ENCODE results near the gene FHAD1. TPM values are rescaled to one million over a fixed set of nuclear protein-coding genes. Genes with fewer than 3 reads are reported as not detected.

FHAD1 gene
- total RNA-seq, 2 donors from 2014 or later, result 0.27 to 6.5 TPM

- WGBS, result 86% methylated on average over 5 of the region's 5 CpGs
- intact Hi-C loops (cut with DNase I), result no loop called here
- no peaks in the 10 kb centered on the region for H3K4me1 ChIP-seq (replicated peaks)
- H3K9me3 ChIP-seq, result no peaks in the 10 kb centered on the region
- no peaks in the 10 kb centered on the region for H3K36me3 ChIP-seq
- DNase-seq (ENCODE audit: low spot score), result no peak
- no peak overlapping the region for H3K4me3 ChIP-seq
- no peak overlapping the region for H3K27ac ChIP-seq
- no peaks in the 10 kb centered on the region for H3K27me3 ChIP-seq (replicated peaks; ENCODE audit: insufficient read depth)
- TF ChIP-seq CTCF (IDR thresholded peaks at IDR 0.05), result no peak
These were observed 15.7 kb downstream of the FHAD1 start for GRCh38 chr1:15262706-15263105.

GRCh38 chr1:15264769-15265168 is 17.7 kb downstream of the FHAD1 start:
- 81% methylated on average over 2 of the region's 2 CpGs for WGBS
- Histone ChIP-seq H3K4me1 (replicated peaks) (no peaks in the 10 kb centered on the region), H3K9me3 (no peaks in the 10 kb centered on the region), H3K27me3 (replicated peaks; ENCODE audit: insufficient read depth) (no peaks in the 10 kb centered on the region), H3K4me3 (no peak overlapping the region), H3K27ac (no peak overlapping the region), H3K36me3 (no peaks in the 10 kb centered on the region)
- intact Hi-C loops (cut with DNase I), result no loop called here
- no peak for DNase-seq (ENCODE audit: low spot score)
- no peak for TF ChIP-seq POLR2AphosphoS5 (IDR thresholded peaks at IDR 0.05)
- no peak for TF ChIP-seq POLR2A (IDR thresholded peaks at IDR 0.05)

- Histone ChIP-seq H3K27ac (no peak overlapping the region), H3K4me1 (replicated peaks) (no peaks in the 10 kb centered on the region), H3K36me3 (no peaks in the 10 kb centered on the region), H3K27me3 (replicated peaks; ENCODE audit: insufficient read depth) (no peaks in the 10 kb centered on the region), H3K4me3 (no peak overlapping the region), H3K9me3 (no peaks in the 10 kb centered on the region)
- intact Hi-C loops (cut with DNase I), result no loop called here
- no peak for TF ChIP-seq CTCF (IDR thresholded peaks at IDR 0.05)
- no peak for TF ChIP-seq POLR2A (IDR thresholded peaks at IDR 0.05)
- TF ChIP-seq POLR2AphosphoS5 (IDR thresholded peaks at IDR 0.05), result no peak
- 85% methylated on average over 7 of the region's 7 CpGs for WGBS
- DNase-seq (ENCODE audit: low spot score), result no peak
These were observed 24.2 kb downstream of the FHAD1 start for GRCh38 chr1:15271196-15271595.

GRCh38 chr1:15272009-15272781 is 25.2 kb downstream of the FHAD1 start:
- intact Hi-C loops (cut with DNase I), result loop anchor here (1.0 to 2.0 kb wide), 2 partner anchors 120 to 143 kb away; no protein-coding TSS in a partner anchor
- H3K4me3 ChIP-seq, result no peak overlapping the region
- TF ChIP-seq POLR2A (IDR thresholded peaks at IDR 0.05) (no peak), CTCF (IDR thresholded peaks at IDR 0.05) (peak in 3 of 4 experiments; percentile 70 to 86 (median 82)), POLR2AphosphoS5 (IDR thresholded peaks at IDR 0.05) (peak; percentile 65)
- no peak overlapping the region for H3K27ac ChIP-seq
- peak; percentile 59 for DNase-seq (ENCODE audit: low spot score)
- H3K4me1 ChIP-seq (replicated peaks), result no peaks in the 10 kb centered on the region
- no peaks in the 10 kb centered on the region for H3K36me3 ChIP-seq
- 37% methylated on average over 26 of the region's 26 CpGs for WGBS
- H3K9me3 ChIP-seq, result no peaks in the 10 kb centered on the region
- no peaks in the 10 kb centered on the region for H3K27me3 ChIP-seq (replicated peaks; ENCODE audit: insufficient read depth)

- Histone ChIP-seq H3K27ac (no peak overlapping the region), H3K9me3 (no peaks in the 10 kb centered on the region), H3K27me3 (replicated peaks; ENCODE audit: insufficient read depth) (no peaks in the 10 kb centered on the region), H3K4me1 (replicated peaks) (no peaks in the 10 kb centered on the region), H3K4me3 (no peak overlapping the region), H3K36me3 (no peaks in the 10 kb centered on the region)
- intact Hi-C loops (cut with DNase I), result loop anchor here (1.0 to 2.0 kb wide), 2 partner anchors 120 to 144 kb away; no protein-coding TSS in a partner anchor
- TF ChIP-seq CTCF (IDR thresholded peaks at IDR 0.05) (no peak), POLR2A (IDR thresholded peaks at IDR 0.05) (no peak), POLR2AphosphoS5 (IDR thresholded peaks at IDR 0.05) (no peak)
- 56% methylated on average over 7 of the region's 7 CpGs for WGBS
- DNase-seq (ENCODE audit: low spot score), result no peak
These were observed 25.7 kb downstream of the FHAD1 start for GRCh38 chr1:15272782-15273127.

Measured in prostate gland (tissue), 2 donors.